Epithelial cell of esophagus (primary cell): ENCODE measurements around the gene SUGCT.

Experiments used
- DNase-seq: peaks from one replicate; pipeline ENCODE4 v3.0.0; 2010; ENCODE audit warnings: low read depth
- H3K4me3 ChIP-seq: 2 replicates; pipeline ENCODE4 v1.5.1; 2011; ENCODE audit warnings: mild to moderate bottlenecking, low read length, control low read depth
- TF ChIP-seq, protein P1 (sequence below): IDR thresholded peaks from 2 replicates; pipeline ENCODE4 v1.5.1; 2011; ENCODE audit warnings: low read depth, mild to moderate bottlenecking, low read length, control low read depth, inconsistent platforms; ENCODE audit not compliant: insufficient read depth; ENCODE audit errors: missing control alignments

Gene SUGCT

DNA sequence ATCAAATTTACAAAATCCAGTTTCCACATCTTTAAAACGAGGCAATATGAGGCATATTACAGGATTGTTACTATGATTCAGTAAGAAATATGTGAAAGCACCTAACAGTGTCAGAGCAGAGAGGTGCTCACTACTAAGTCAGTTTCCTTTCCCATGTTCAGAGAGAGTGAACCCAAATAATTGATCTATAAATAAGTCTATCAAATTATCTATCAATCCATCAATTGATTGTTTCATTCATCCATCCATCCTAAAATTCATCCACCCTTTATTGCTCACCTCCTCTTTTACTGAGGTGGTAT is 340.8 kb downstream of the SUGCT start:
- TF ChIP-seq, protein P1, sequence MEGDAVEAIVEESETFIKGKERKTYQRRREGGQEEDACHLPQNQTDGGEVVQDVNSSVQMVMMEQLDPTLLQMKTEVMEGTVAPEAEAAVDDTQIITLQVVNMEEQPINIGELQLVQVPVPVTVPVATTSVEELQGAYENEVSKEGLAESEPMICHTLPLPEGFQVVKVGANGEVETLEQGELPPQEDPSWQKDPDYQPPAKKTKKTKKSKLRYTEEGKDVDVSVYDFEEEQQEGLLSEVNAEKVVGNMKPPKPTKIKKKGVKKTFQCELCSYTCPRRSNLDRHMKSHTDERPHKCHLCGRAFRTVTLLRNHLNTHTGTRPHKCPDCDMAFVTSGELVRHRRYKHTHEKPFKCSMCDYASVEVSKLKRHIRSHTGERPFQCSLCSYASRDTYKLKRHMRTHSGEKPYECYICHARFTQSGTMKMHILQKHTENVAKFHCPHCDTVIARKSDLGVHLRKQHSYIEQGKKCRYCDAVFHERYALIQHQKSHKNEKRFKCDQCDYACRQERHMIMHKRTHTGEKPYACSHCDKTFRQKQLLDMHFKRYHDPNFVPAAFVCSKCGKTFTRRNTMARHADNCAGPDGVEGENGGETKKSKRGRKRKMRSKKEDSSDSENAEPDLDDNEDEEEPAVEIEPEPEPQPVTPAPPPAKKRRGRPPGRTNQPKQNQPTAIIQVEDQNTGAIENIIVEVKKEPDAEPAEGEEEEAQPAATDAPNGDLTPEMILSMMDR, result no peak
- DNase-seq, result no peak

DNA sequence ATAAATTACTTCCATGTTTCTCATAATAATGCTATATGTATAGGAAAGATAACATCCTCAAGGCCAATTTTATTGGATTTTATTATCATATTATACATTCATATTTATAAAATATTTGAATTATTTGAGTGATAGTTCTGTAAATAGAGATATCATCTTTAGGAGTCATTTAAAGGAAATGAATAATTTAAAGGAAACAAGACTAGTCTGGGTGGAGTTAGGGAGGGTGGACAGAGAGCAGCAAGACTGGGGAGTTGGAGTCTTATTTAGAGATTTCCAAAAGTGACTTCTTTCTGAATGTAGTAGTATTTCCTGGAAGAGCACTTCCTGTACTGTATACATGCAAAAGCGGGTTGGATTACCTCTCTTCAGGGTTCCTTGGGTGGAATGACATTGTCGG is 342.3 kb downstream of the SUGCT start:
- TF ChIP-seq, protein P1, result no peak
- no peak overlapping the region for H3K4me3 ChIP-seq
- DNase-seq, result no peak

More for the DNA sequence above, 340.8 kb downstream of the SUGCT start:
- H3K4me3 ChIP-seq, result no peak overlapping the region

DNA sequence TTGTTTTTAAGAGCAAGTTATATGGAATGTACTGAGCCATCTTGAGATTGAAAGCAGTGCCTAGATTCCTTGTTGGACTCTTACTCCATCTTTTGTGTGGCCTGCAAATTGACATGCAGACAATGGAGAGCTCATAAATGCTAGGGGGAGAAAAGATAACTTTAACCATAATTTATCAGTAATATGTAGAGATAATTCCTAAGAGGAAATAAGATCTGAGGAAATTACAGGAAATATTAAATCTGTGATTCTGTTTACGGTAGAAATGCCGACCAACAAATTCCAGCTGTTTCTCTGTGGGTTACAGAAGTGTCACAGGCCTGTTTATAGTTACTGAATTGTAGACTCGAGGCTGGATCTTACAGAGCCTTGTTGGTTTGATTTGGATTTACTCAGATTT is 348.0 kb downstream of the SUGCT start:
- no peak for DNase-seq
- H3K4me3 ChIP-seq, result no peak overlapping the region
- TF ChIP-seq, protein P1, result no peak

DNA sequence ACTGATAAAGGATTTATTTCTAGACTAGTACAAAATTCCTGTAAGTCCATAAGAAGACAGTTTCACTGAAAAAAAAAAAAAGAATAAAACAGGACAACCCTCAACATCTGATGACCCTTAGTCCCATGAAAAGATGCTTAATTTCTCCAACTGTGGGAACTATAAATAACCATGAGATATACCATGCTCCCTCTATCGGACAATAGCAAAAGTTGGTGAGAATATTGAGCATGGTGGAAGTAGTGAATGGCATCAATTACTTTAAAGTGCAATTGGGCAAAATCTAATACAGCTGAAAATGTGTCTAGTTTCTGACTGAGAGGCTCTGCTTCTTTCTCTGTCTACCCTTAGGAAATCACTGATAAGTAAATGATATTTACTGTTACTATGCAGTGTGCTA is 348.8 kb downstream of the SUGCT start:
- H3K4me3 ChIP-seq, result no peak overlapping the region
- DNase-seq, result no peak
- TF ChIP-seq, protein P1, result no peak

DNA sequence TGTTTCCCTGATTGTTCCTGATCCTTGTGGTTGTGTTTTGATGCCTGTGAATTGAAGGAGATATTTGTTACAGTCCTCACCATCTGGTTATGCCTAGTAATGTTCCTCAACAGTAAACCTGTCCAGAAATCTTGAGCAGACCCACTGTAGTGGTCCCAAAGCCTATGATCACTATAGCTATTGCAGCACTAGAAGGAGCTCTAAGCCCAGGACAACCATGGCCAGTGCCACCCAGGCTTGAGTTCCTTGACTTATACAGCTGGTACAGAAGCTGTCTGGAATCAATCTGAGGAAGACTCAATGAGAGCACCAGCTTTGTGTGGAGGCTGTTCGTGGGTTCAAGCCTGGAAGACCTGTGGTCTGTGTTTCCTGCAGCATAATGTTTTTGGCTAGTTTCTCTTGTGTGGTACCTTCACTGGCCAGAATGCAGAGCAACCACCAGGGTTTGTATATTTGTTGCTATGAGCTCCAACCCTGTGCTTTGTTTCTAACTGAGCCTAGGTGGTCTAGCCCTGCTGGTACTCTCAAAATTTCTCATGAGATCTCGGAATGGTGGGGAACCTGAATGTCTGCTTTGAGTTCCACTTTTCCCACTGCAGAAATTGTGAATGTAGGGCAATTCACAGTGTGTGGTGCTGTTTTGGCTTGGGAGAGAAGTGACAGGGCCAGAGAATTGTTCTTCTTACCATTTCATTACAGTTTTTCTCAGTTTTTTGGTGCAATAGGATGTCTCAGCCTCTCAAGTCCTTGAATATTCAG is 355.2 kb downstream of the SUGCT start:
- TF ChIP-seq, protein P1, result no peak
- no peak for DNase-seq
- H3K4me3 ChIP-seq, result no peak overlapping the region

DNA sequence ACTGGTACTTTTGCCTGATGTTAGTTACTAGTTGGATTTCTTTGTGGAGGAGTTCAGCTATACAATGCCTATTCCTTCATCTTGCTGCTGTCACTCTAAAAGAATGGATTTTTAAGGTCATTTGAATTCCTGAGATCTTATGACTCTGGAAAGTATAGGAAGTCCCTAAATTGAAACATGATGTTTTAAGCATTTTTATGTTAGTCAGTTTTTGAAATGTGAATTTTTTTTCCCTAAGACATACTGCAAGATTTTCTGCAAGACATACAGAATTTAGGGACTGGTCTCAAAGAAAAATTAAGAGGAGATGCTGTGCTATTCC is 355.8 kb downstream of the SUGCT start:
- H3K4me3 ChIP-seq, result no peak overlapping the region
- no peak for DNase-seq
- TF ChIP-seq, protein P1, result no peak

DNA sequence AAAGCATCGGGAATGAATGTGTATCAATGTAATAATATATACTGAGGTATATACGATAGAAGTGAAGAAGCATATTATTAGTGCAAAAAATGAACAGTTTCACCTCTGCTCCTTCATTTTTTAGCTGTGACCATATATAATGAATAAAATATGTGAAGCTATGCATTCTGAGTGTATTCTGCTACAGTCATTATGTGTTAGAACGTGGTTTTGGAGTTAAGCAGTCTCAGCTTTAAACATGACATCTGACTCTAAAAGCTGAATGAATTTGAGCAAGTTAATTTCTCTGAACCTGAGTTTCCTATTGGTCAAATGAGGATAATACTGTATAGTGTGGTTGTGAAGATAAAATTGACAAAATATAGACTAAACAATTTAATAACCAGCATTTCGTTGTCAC is 358.1 kb downstream of the SUGCT start:
- no peak for DNase-seq
- TF ChIP-seq, protein P1, result no peak
- no peak overlapping the region for H3K4me3 ChIP-seq
